Middle frontal gyrus (tissue), 1 donor: ENCODE measurements around the gene YPEL2.

ENCODE experiments used
- DNase-seq: peaks from one replicate; pipeline ENCODE4 v3.0.0-alpha.2; 2015; ENCODE audit warnings: low spot score; ENCODE audit errors: extremely low spot score

YPEL2 gene

GRCh38 chr17:59330053-59330942 is 1.2 kb upstream of the YPEL2 start:
- DNase-seq: no peak

GRCh38 chr17:59331929-59332748 is 684 bp downstream of the YPEL2 start:
- no peak for DNase-seq

GRCh38 chr17:59332749-59333377 is 1.4 kb downstream of the YPEL2 start:
- DNase-seq: no peak

- no peak for DNase-seq
Observed at GRCh38 chr17:59333836-59334235, 2.4 kb downstream of the YPEL2 start.

GRCh38 chr17:59335685-59336084 is 4.2 kb downstream of the YPEL2 start:
- no peak for DNase-seq

- no peak for DNase-seq
Observed at GRCh38 chr17:59337741-59338299, 6.4 kb downstream of the YPEL2 start.

GRCh38 chr17:59338498-59338897 is 7.0 kb downstream of the YPEL2 start:
- DNase-seq: no peak

GRCh38 chr17:59341922-59342321 is 10.5 kb downstream of the YPEL2 start:
- no peak for DNase-seq

- no peak for DNase-seq
Observed at GRCh38 chr17:59342681-59343131, 11.3 kb downstream of the YPEL2 start.

GRCh38 chr17:59345476-59345875 is 14.0 kb downstream of the YPEL2 start:
- DNase-seq: no peak

GRCh38 chr17:59346341-59346740 is 14.9 kb downstream of the YPEL2 start:
- no peak for DNase-seq

- no peak for DNase-seq
Observed at GRCh38 chr17:59346876-59347407, 15.5 kb downstream of the YPEL2 start.

- no peak for DNase-seq
Observed at GRCh38 chr17:59347975-59348391, 16.5 kb downstream of the YPEL2 start.

GRCh38 chr17:59349178-59349577 is 17.7 kb downstream of the YPEL2 start:
- no peak for DNase-seq

- no peak for DNase-seq
Observed at GRCh38 chr17:59353106-59353854, 21.8 kb downstream of the YPEL2 start.

GRCh38 chr17:59353936-59354755 is 22.7 kb downstream of the YPEL2 start:
- no peak for DNase-seq

GRCh38 chr17:59355030-59355701 is 23.7 kb downstream of the YPEL2 start:
- DNase-seq: no peak

GRCh38 chr17:59355702-59356325 is 24.4 kb downstream of the YPEL2 start:
- no peak for DNase-seq
